Calu3 (cell line): ENCODE data around the gene XPO6. TPM values are rescaled to one million over a fixed set of nuclear protein-coding genes. Genes with fewer than 3 reads are reported as not detected.

Experiments
- BruUV-seq: library from RNA; stranded (reverse); fragments of 400-500 nt; replicated peaks from 2 replicates; lab custom pipeline; 2021; lab: Mats Ljungman, UMichigan
- CTCF ChIA-PET: fragments of 300-600 bp; sonication (Branson Sonifier 250); formaldehyde crosslinking; loops from one replicate; lab custom pipeline; 2022; ENCODE audit warnings: antibody characterized with exemption; lab: Charles Lee
- DNase-seq: peaks from one replicate; pipeline ENCODE4 v3.0.0; 2022
- H3K27ac Mint-ChIP-seq: one replicate; pipeline ENCODE4 v1.8.0; 2022; ENCODE audit warnings: mixed read lengths; ENCODE audit not compliant: unreplicated experiment
- H3K27me3 Mint-ChIP-seq: one replicate; pipeline ENCODE4 v1.8.0; 2022; ENCODE audit warnings: mixed read lengths; ENCODE audit not compliant: unreplicated experiment
- H3K36me3 Mint-ChIP-seq: one replicate; pipeline ENCODE4 v1.8.0; 2022; ENCODE audit warnings: mild to moderate bottlenecking, moderate library complexity, mixed read lengths; ENCODE audit not compliant: insufficient read depth, unreplicated experiment
- H3K4me1 Mint-ChIP-seq: one replicate; pipeline ENCODE4 v1.8.0; 2022; ENCODE audit warnings: mild to moderate bottlenecking, low read depth, mixed read lengths; ENCODE audit not compliant: unreplicated experiment
- H3K4me3 Mint-ChIP-seq: one replicate; pipeline ENCODE4 v1.8.0; 2022; ENCODE audit warnings: mild to moderate bottlenecking, low read depth, moderate library complexity, mixed read lengths; ENCODE audit not compliant: unreplicated experiment
- H3K9me3 Mint-ChIP-seq: one replicate; pipeline ENCODE4 v1.8.0; 2022; ENCODE audit warnings: low read depth, mixed read lengths; ENCODE audit not compliant: unreplicated experiment
- intact Hi-C: fragments of 100-400 bp; cut with micrococcal nuclease; formaldehyde crosslinking; loops from one replicate; pipeline ENCODE4 v1.10.0; 2022; ENCODE audit not compliant: unreplicated experiment
- total RNA-seq: library from RNA; stranded (reverse); gene quantifications from 2 replicates; pipeline ENCODE4 v1.2.3, GENCODE V29; 2022
- TF ChIP-seq, protein P1 (sequence below): fragments of 200-600 bp; IDR thresholded peaks from one replicate; pipeline ENCODE4 v1.8.0; 2022; ENCODE audit warnings: antibody characterized with exemption; ENCODE audit not compliant: unreplicated experiment

XPO6 gene
- total RNA-seq, 1 experiment from 2014 or later, result 149 TPM

DNA sequence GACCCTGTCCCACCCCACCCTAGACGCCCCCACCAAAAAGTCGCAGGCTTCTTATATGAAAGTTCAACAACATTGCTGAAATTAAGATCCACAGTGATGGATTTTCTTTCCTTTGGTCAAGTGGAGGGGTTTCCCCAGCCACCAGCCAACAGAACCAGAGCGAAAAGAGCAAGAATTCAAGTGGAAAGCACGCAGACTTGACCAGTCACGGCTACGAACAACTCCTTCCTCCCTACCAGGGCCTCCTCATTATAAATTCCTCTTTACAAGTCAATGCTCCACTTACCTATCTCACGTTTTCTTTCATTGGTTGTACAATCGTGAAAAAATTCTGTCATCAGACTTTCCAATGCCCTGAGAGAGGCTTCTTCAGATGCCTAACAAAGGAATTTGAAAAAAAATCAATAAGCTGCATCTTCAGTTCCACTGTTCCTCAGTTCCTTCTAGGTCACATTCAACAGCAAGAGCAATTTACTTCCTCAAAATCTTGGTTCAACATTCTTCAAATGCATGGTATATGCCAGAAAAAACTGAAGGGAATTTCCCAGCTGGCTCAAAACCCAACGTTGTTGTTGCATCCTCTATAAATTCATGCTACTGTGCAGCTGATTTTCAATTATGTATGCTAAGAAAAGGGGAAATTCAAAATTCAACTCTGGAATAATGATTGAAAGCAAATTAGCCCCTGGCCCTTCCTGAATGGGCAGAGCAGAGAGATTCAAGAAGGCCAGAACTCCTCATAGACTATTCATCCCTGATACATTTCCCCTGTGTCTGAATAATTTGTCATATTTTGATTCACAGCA lies 30.9 kb downstream of the XPO6 start:
- CTCF ChIA-PET, result no interaction called here
- no peak for DNase-seq
- TF ChIP-seq, protein P1, sequence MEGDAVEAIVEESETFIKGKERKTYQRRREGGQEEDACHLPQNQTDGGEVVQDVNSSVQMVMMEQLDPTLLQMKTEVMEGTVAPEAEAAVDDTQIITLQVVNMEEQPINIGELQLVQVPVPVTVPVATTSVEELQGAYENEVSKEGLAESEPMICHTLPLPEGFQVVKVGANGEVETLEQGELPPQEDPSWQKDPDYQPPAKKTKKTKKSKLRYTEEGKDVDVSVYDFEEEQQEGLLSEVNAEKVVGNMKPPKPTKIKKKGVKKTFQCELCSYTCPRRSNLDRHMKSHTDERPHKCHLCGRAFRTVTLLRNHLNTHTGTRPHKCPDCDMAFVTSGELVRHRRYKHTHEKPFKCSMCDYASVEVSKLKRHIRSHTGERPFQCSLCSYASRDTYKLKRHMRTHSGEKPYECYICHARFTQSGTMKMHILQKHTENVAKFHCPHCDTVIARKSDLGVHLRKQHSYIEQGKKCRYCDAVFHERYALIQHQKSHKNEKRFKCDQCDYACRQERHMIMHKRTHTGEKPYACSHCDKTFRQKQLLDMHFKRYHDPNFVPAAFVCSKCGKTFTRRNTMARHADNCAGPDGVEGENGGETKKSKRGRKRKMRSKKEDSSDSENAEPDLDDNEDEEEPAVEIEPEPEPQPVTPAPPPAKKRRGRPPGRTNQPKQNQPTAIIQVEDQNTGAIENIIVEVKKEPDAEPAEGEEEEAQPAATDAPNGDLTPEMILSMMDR, result no peak
- H3K27me3 Mint-ChIP-seq, result no peaks in the 10 kb centered on the region
- peak overlapping the region; percentile 23 for H3K27ac Mint-ChIP-seq
- no TSS peak for BruUV-seq
- peaks cover 46% of the 10 kb centered on the region for H3K36me3 Mint-ChIP-seq
- no peaks in the 10 kb centered on the region for H3K9me3 Mint-ChIP-seq
- intact Hi-C loops, result no loop called here
- no peak overlapping the region for H3K4me3 Mint-ChIP-seq
- H3K4me1 Mint-ChIP-seq, result peaks cover 44% of the 10 kb centered on the region

GRCh38 chr16:28179354-28179753 lies 32.4 kb downstream of the XPO6 start:
- Mint-ChIP-seq H3K27ac (no peak overlapping the region), H3K36me3 (peaks cover 53% of the 10 kb centered on the region), H3K4me1 (peaks cover 40% of the 10 kb centered on the region), H3K4me3 (no peak overlapping the region), H3K27me3 (no peaks in the 10 kb centered on the region), H3K9me3 (no peaks in the 10 kb centered on the region)
- BruUV-seq, result no TSS peak
- intact Hi-C loops, result loop anchor here (10.0 kb wide), 1 partner anchor 65 kb away; no protein-coding TSS in a partner anchor
- TF ChIP-seq, protein P1, result no peak
- CTCF ChIA-PET, result no interaction called here
- DNase-seq, result no peak

- BruUV-seq, result no TSS peak
Measured at GRCh38 chr16:28175715-28176114, 36.0 kb downstream of the XPO6 start.

DNA sequence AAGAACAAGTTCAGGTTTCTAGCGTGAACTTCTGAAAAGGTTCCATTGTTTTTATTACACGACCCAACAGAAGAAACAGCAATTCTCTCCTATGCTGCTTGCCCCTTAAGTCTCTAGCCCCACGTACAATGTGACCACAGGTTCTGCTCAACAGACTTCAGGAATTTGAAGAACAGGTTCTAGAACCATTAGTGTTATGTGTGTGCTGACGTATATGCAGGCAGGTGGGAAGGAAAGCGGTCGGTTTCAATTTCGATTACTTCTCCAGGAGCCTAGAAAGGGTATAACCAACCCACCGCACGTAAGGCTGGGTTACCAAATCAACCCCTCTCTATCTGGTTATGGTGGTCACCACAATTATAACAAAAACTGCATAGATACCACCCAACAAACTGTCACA lies 39.4 kb downstream of the XPO6 start:
- H3K27ac Mint-ChIP-seq, result no peak overlapping the region
- no peaks in the 10 kb centered on the region for H3K27me3 Mint-ChIP-seq
- no peak overlapping the region for H3K4me3 Mint-ChIP-seq
- no TSS peak for BruUV-seq
- DNase-seq, result no peak
- no peaks in the 10 kb centered on the region for H3K9me3 Mint-ChIP-seq
- CTCF ChIA-PET, result no interaction called here
- peaks cover 44% of the 10 kb centered on the region for H3K36me3 Mint-ChIP-seq
- TF ChIP-seq, protein P1, result no peak
- peaks cover 5% of the 10 kb centered on the region for H3K4me1 Mint-ChIP-seq
- intact Hi-C loops, result loop anchor here (10.0 kb wide), 1 partner anchor 58 kb away; no protein-coding TSS in a partner anchor

More at GRCh38 chr16:28175715-28176114, 36.0 kb downstream of the XPO6 start:
- DNase-seq, result no peak
- no peaks in the 10 kb centered on the region for H3K9me3 Mint-ChIP-seq
- peaks cover 4% of the 10 kb centered on the region for H3K4me1 Mint-ChIP-seq
- no peaks in the 10 kb centered on the region for H3K27me3 Mint-ChIP-seq
- no peak overlapping the region for H3K27ac Mint-ChIP-seq
- CTCF ChIA-PET, result no interaction called here
- peaks cover 38% of the 10 kb centered on the region for H3K36me3 Mint-ChIP-seq
- TF ChIP-seq, protein P1, result no peak
- H3K4me3 Mint-ChIP-seq, result no peak overlapping the region
- intact Hi-C loops, result loop anchor here (10.0 kb wide), 1 partner anchor 61 kb away; no protein-coding TSS in a partner anchor
